Stimulated activated CD8-positive, alpha-beta memory T cell treated with anti-CD3 and anti-CD28 coated beads, Interleukin-12 subunit alpha, Interleukin-12 subunit beta, amount 100 ng/mL, for 4 hours (primary cell): ENCODE measurements around the gene PSMB2.
"Not testable (repeated sequence)": the region's sequence is repeated elsewhere in the genome, so short reads cannot be mapped to it uniquely, and the experiment has no call there.

Experiments used
- DNase-seq: peaks from one replicate; pipeline ENCODE4 v3.0.0-alpha.2; 2020; ENCODE audit warnings: low read depth

Gene PSMB2

DNA sequence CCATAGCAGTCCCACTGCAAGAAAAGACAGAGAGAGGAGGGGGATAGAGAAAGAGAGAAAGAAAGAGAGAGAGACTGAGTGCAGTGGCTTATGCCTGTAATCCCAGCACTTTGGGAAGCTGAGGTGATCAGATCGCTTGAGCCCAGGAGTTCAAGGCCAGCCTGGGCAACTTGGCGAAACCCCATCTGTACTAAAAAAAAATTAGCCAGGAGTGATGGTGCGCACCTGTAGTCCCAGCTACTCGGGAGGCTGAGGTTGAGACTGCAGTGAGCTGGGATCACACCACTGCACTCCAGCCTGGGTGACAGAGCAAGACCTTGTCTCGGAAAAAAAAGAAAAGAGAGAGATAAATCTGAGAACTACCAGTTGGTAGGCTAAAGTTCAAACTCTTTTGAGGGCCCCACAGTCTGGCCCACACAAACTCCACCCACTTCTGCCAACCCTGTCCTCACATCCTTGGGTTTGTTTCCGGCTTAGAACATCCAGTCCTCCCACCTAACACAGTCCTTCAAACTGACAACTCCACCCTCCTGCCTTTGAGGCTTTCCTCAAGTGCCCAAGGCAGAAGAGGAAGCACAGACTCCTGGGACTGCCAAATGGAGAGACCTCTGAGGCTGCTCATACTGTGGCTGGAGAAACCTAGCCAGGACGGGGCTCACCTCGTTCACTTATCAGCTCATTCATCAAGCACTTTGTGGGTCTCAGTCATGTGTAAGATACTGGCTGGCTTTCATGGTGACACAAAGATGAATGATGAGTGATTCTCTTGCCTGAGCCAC is 48.1 kb downstream of the PSMB2 start:
- no peak for DNase-seq

DNA sequence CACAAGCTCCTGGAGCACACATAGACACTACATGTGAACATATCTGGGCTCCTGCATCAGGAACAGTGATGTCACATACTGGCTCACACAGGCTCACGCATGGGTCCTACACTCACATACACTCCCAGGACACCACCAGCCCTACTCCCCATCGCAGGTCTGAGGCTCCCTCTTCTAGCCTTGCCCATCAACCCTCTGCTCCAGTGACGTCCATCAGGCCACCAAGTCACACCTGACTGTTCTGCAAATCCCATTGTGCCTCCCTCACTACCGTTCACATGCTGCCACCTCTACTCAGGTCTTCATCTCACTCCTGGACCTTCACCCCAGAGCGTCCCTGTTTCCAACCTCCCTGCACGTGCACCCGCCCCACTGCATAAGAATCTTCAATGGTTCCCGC is 50.1 kb downstream of the PSMB2 start:
- DNase-seq: no peak

DNA sequence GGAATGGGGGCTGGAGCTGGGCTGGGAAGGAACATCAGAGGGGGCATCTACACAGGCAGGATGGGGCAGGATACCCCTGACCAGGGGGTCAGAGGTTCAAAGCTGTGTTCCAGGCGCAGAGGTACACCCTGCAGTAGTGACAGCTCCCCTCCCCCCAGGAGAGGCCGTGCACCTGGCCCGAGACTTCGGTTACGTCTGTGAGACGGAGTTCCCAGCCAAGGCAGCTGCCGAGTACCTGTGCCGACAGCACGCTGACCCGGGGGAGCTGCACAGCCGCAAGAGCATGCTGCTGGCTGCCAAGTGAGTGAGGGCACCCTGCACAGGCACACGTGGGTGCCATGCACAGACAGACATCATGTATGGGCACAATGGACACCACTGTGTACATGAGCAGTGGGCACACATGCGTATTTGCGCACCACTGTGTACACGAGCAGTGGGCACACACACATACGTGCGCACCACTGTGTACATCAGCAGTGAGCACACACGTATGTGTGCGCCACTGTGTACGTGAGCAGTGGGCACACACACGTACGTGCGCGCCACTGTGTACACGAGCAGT is 50.8 kb downstream of the PSMB2 start:
- DNase-seq: no peak

DNA sequence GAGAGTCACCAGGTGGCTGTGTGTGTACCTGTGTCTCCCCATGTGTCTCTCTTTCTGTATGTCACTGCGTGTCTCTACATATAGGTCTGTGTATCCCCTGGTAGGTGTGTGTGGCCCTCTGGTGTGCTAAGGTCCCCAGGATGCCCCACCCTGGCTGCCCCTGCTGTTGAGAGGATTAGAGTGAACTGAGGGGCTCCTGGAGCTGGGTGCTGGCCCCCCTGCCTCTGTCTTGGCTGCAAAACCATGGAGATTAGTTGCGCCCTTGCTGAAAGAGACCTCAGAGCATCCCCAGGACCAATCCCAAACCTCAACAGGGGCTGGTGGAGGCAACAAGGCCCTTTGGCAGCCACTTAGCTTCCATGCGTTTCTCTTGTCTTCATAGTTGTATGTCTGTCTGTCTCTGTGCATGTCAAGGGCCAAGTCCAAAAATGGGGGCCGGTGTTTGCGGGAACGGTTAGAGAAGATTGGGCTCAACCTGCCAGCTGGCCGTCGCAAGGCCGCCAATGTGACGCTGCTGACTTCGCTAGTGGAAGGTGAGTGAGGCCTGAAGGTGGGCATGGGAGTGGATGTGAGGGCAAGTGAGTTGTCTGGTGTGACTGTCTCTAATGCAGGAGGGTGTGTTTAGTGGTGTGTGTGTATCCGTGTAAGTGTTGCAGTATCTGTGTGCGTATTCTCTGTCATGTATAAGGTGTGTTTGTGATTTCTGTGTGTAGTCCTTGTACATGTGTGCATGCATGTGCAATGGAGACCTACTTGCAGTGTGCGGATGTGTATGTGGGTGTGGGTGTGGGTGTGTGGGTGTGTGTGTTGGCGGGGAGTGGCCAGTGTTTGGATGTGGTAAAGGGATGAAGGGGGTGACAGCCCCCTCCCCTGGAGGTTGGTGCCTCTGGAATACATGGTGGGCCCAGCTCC is 51.6 kb downstream of the PSMB2 start:
- no peak for DNase-seq

DNA sequence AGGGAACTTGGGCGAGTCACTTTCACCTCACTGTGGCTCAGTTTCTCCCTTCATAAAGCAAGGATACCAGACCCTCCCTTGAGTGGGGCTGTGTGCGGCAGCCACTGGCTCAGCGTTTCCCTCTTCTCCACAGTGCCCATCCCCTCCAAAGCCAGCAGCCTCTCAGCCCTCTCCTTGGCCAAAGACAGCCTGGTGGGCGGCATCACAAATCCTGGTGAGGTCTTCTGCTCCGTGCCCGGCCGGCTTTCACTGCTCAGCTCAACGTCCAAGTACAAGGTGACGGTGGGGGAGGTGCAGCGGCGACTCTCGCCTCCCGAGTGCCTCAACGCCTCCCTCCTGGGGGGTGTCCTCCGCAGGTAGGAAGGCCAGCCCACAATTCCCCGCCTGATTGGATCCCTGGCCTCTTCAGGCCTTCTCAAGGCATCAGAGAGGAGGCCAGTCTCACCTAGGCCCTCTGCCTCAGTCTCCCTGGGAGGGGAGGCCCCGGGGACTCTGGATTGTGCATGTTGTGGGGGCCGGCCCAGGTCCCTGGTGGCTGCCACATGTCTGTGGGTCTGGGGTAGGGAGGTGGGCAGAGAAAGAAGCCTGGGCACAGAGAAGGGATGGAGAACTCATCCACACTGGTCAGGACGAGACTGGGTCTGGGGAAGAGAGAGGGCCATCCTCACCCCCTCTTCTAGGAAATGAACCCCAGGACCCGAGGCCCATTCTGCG is 53.0 kb downstream of the PSMB2 start:
- no peak for DNase-seq

DNA sequence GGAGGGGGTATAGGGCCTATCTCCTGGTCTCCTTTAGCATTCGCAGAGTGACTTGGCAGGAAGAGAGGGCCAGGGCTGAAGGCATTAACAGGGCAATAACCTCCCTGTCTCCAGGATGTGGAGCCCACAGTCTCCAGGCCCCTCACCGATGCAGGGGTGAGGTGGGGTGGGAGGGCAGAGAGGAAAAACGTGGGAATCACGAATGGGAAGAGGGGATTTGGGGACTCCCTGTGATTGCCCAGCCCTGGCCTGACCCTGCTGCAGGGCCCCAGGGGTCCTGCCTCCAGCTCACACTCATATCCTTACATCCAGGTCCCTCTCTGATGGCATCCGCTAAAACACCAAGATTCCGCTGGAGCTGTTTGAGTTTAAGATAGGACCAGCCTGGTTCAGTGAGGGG is 53.6 kb downstream of the PSMB2 start:
- DNase-seq: no peak

DNA sequence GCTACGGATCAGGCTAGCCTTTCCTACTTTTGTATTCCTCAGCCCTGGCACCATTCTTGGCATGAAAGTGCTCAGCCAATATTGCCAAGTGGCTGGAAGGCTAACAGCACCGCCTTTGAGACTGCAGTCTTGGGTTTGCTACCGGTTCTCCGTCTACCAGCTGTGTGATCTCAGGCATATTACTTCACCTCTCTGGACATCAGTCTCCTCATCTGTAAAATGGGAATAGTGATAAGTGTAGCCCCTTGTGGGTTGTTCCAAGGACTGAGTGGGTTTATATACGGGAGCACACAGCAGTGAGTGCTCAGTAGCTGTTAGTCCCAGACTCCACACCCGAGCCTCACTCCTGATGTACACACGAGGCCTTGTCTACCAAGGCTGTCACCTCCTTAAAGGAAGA is 54.5 kb downstream of the PSMB2 start:
- DNase-seq: no peak

DNA sequence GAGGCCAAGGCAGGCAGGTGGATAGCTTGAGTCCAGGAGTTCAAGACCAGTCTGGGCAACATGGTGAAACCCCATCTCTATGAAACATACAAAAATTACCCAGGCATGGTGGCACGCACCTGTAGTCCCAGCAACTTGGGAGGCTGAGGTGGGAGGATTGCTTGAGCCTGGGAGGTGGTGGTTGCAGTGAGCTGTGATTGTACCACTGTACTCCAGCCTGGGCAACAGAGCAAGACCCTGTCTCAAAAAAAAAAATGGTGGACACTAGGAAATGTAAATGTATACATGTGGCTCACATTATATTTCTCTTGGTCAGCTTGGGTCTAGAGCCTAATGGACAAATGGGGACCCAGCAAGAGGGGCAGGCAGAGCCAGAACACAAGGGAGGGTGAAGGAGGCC is 55.5 kb downstream of the PSMB2 start:
- DNase-seq: not testable (repeated sequence)

DNA sequence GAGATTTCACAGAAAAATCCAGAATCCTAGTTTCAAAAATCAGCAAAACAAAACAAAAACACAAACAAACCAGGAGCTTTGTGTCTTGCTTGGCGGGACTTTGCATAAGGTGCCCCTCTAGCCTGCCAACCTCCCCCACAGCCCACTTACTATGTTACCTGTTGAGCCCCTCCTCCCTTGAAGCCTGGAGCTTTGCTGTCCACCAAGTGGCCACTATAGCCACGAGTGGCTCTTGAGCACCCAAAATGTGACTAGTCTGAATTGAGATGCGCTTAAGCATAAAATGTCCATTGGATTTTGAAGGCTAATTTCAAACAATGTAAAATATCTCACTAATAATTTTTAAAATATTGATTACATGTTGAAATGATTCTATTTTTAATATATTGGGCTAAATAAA is 56.0 kb downstream of the PSMB2 start:
- no peak for DNase-seq

DNA sequence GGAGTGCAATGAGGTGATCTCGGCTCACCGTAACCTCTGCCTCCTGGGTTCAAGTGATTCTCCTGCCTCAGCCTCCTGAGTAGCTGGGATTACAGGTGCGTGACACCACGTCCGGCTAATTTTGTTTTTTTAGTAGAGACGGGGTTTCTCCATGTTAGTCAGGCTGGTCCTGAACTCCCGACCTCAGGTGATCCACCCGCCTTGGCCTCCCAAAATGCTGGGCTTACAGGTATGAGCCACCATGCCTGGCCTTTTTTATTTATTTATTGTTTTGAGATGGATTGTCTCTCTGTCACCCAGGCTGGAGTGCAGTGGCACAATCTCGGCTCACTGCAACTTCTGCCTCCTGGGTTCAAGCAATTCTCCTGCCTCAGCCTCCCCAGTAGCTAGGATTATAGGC is 59.7 kb downstream of the PSMB2 start:
- DNase-seq: not testable (repeated sequence)

DNA sequence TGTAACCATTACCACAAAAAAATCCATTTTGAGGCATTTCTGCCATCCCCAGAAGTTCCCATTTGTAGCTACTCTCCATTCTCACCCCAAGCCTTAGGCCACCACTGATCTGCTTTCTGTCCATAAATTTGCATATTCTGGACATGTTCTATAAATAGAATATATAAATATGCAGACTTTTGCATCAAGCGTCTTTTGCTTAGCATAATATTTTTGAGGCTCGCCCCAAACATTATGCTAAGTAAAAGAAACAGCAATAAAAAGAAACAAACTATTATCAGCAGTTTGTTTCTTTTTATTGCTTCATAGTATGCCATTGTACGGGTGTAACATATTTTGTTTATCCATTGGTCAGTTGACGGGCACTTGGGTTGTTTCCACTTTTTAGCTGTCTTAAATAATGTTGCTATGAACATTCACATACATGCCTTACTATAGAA is 60.4 kb downstream of the PSMB2 start:
- DNase-seq: no peak

DNA sequence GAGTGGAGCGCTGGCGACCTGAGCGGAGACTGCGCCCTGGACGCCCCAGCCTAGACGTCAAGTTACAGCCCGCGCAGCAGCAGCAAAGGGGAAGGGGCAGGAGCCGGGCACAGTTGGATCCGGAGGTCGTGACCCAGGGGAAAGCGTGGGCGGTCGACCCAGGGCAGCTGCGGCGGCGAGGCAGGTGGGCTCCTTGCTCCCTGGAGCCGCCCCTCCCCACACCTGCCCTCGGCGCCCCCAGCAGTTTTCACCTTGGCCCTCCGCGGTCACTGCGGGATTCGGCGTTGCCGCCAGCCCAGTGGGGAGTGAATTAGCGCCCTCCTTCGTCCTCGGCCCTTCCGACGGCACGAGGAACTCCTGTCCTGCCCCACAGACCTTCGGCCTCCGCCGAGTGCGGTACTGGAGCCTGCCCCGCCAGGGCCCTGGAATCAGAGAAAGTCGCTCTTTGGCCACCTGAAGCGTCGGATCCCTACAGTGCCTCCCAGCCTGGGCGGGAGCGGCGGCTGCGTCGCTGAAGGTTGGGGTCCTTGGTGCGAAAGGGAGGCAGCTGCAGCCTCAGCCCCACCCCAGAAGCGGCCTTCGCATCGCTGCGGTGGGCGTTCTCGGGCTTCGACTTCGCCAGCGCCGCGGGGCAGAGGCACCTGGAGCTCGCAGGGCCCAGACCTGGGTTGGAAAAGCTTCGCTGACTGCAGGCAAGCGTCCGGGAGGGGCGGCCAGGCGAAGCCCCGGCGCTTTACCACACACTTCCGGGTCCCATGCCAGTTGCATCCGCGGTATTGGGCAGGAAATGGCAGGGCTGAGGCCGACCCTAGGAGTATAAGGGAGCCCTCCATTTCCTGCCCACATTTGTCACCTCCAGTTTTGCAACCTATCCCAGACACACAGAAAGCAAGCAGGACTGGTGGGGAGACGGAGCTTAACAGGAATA is 64.0 kb downstream of the PSMB2 start:
- DNase-seq: peak; percentile 36

DNA sequence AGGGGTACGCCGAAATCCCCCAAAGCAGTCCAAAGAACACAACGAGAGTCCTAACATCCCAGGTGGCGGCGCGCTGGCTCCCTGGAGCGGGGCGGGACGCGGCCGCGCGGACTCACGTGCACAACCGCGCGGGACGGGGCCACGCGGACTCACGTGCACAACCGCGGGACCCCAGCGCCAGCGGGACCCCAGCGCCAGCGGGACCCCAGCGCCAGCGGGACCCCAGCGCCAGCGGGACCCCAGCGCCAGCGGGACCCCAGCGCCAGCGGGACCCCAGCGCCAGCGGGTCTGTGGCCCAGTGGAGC is 64.6 kb downstream of the PSMB2 start:
- DNase-seq: not testable (repeated sequence)

DNA sequence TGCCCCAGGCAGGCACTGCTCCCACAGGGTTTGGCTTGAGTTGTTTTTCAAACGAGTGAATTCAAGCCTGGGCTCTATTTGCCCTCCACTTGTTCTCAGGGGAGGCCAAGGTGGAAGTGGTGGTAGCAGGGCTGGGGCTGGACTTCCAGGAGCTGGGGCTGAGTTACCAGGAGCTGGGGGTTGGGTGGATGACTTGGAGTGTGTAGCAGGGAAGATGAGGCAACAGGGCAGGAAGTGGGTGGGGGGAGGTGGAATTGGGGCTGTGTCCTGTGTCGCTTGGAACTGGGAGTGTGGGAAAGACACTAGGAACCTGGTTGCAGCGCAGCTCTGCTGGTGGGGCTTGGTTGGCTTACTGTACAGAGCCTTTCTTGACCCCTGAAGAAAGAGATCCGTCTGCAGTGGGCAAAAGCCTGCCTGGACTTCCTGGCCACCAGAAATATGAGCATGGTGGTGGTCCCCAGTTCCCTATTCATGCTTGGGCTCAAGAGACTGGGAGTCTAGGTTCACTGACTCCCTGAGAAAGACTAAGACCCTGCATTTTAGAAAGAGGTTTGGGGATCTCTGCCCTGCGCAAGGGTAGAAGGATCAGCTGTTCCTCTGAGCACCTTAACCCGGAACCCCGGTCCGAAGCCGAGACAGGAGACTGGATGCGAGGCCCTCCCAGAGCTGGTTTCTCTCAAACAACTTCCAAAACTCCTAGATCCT is 65.1 kb downstream of the PSMB2 start:
- no peak for DNase-seq

DNA sequence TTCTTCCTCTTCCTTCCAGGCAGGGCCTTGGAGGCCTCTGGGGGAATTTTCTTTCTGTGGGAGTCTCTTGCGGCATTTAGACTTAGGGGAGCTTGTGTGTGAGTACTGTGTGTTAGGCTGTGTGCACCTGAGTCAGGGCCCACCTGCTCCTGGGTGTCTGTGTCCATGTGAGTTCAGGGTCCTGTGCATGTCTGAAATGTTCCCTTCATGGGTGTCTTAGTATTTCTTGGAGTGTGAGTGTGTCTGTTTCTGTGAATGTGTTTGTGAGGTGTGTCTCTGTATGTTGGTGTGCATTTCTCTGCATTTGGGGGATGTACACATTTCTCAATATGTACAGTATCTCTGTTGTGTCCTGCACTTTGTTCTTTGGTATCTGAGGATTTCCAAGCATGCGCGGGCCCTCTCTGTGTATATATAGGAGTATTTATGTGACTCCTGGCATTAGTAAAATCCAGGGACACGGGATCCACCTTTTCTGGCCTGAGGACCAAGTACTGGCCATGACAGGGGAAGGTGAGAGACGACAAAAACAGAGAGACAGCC is 65.8 kb downstream of the PSMB2 start:
- DNase-seq: no peak

DNA sequence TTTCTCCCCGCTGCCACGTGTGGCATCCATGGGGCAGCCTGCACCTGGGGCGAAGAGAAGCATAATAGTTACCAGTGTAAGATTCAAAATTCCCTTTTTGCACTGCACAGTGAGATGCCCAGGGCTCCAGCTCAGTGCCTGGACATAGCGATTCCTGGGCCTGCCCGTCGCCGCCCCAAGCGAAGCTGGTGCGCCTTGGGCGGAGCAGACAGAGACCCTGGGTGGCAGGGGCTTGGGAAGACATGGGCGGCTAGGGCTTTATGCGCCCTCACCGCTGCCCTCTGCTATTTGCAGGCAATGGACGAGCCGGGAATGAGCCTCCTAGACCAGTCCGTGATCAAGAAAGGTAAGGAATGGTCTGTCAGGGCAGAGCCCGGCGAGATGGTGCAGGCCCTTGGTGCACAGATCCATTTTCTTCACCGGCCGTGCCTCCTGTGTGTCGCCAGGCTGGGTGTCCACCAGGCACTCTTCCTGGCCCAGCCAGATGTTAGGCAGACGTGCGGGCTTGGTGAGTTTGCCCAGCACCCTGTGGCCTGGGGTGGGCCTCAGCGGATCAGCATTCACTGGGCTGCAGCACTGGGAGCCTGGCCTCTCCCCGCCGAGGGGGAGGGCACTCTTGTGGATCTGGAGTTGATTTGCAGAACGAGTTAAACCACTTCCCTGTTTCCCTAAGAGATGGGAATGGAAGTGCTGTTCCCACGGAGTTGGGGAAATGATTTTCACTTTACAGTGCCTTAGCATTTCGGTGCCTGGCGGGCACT is 66.5 kb downstream of the PSMB2 start:
- DNase-seq: no peak

DNA sequence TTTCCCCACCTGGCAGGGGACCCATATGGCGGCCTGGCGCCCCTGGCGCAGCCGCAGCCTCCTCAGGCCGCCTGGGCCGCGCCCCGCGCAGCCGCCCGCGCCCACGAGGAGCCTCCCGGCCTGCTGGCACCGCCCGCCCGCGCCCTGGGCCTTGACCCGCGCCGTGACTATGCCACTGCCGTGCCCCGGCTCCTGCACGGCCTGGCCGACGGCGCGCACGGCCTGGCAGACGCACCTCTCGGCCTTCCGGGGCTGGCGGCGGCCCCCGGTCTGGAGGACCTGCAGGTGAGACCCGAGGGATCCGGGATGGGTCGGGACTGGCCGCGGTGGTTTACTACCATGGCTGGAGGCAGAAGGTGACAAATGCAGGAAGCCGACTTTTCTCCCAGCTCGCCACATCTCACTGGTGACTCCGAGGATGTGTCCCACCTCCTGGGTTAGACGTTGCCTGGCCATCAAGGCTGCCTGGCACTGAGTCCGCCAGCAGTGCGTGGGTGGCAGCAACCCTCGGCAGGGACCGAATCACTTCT is 67.1 kb downstream of the PSMB2 start:
- no peak for DNase-seq

DNA sequence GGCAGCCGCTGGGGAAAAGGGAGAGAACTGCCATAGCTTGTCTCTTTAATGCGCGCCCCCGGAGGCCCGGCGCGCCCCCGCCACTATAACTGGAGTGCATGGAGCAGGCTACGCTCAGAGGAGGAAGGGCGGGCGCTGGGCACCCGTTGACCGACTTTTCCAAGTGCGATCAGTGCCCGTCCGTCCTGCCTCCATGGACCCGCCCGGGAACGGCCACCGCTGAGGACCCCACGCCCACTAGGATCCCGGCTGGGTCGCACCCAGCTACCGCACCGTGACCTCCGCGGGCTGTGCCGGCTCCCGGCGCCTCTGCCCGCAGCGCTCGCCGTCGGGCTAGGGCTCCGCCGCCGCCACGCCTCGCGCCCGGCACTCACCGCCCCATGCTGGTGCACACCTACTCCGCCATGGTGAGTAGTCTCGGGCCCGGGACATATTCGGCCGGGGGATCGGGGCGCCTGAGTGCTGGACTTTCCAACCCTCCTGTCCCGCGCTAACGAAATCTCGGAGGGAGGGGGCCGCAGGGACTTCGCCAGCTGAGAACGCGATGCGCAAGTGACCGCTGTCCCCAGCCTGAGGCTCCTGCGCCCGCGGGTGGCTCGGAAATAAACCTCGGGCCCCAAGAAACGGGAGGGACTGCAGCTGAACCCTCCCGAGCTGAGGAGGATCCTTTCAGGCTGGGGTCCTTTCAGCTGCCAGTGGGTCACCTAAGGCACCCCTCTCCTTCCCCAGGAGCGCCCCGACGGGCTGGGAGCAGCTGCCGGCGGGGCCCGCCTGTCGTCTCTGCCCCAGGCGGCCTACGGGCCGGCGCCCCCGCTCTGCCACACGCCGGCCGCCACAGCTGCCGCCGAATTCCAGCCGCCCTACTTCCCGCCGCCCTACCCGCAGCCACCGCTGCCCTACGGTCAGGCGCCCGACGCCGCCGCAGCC is 67.9 kb downstream of the PSMB2 start, which contains the start of gene TFAP2E:
Gene TFAP2E (plus strand): TSS at position 117 of the 927 bp plus-strand sequence. CDS start 264 bp downstream, at position 381.
- no peak for DNase-seq
